ENCODE data around the gene CYSTM1. TPM values are rescaled to one million over a fixed set of nuclear protein-coding genes. Genes with fewer than 3 reads are reported as not detected.

Gene CYSTM1
- total and polyA plus RNA-seq, 4 experiments from 2014 or later, result 5.0 to 21.1 (median 9.5) TPM

DNA sequence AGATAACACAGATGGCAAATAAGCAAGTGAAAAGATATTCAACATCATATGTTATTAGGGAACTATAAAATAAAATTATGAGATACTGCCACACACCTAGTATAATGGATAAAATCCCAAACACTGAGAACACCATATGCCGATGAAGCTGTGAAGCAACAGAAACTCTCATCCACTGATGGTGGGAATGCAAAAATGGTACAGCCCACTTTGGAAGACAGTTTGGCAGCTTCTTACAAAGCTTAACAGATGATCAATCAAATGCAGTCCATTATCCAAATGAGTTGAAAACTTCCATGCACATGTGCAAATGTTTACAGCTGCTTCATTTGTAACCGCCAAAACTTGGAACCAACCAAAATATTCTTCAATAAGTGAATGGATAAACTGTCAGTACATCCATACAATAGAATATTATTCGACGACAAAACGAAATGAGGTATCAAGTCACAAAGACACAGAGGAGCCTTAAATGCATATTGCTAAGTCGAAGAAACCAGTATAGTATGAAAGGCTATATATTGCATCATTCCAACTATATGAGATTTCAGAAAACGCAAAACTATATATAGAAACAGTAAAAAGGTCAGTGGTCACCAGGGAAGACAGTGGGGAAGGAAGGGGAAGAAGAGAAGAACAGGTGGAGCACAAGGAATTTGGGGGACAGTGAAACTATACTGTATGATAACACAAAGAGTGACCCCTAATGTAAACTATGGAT is 113.0 kb downstream of the CYSTM1 start:
- H3K4me3 ChIP-seq (ENCODE audit: low read length in 2 of 2), result no peak overlapping the region
- H3K27ac ChIP-seq (ENCODE audit: low read depth, low read length), result no peak overlapping the region
- peaks cover 8% of the 10 kb centered on the region for H3K4me1 ChIP-seq (ENCODE audit: insufficient read depth, low read length)
- no peaks in the 10 kb centered on the region for H3K9me3 ChIP-seq (ENCODE audit: control insufficient read depth in 1 of 2, low read length in 2 of 2)
- H3K4me3 Mint-ChIP-seq, result no peak overlapping the region
- CTCF ChIA-PET (ENCODE audit: partially characterized antibody), result interaction anchor here (0.6 to 1.0 kb wide), 2 partner anchors 64 to 91 kb away, joined by 3 read pairs; no protein-coding TSS in a partner anchor
- POLR2A ChIA-PET (ENCODE audit: partially characterized antibody), result no interaction called here
- no peak overlapping the region for H3K27ac Mint-ChIP-seq
- no peaks in the 10 kb centered on the region for H3K36me3 ChIP-seq (ENCODE audit: insufficient read depth, low read length)
- H3K27me3 Mint-ChIP-seq, result no peaks in the 10 kb centered on the region
- peaks cover 20 to 37% (median 33%) of the 10 kb centered on the region in 4 donors for H3K4me1 Mint-ChIP-seq
- peaks cover 2 to 9% of the 10 kb centered on the region in 2 donors for H3K36me3 Mint-ChIP-seq
- intact Hi-C loops (cut with micrococcal nuclease), result no loop called here
- no peaks in the 10 kb centered on the region for H3K27me3 ChIP-seq (ENCODE audit: insufficient read depth, low read length)
- DNase-seq, result no peak
- no peaks in the 10 kb centered on the region for H3K9me3 Mint-ChIP-seq

DNA sequence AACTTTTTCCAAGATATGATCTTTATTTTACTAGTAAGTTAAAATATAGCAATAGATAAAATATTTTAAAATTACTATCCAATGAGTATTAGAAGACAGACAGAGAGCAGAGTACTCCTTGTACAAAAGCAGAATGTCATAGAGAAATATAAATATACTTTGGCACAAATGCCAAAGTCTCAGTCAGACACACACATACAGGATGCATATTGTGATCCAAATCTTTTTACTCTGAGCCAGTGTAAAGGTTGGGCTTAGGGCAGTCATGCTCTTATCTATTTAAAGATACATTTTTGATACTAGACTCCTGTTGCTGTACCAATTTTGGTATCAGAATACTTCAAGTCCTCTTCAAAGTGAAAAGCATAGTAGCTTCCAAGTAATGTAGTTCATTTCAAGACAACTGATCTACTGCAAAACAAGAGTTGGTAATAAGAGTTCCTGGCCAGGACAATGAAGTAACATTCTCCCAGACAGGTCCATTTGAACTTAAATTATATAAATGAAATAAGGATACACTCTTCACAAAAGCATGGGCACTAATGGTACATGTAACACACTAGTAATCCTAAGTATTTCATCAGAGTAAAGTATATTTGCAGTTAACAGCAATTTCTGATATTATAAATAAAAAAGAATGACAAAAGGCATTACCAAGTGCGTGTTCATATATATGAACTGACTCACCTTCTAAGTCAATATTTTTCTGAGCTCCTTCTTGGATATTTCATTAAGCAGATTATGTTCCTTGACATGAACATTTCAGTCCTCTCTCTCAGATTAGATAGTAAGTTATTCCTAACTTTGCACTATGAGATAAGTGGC is 117.4 kb downstream of the CYSTM1 start:
- H3K9me3 Mint-ChIP-seq, result no peaks in the 10 kb centered on the region
- H3K4me1 ChIP-seq (ENCODE audit: insufficient read depth, low read length), result peaks cover 31% of the 10 kb centered on the region
- H3K4me3 ChIP-seq (ENCODE audit: low read length in 2 of 2), result no peak overlapping the region
- H3K9me3 ChIP-seq (ENCODE audit: control insufficient read depth in 1 of 2, low read length in 2 of 2), result no peaks in the 10 kb centered on the region
- no peak for DNase-seq
- peaks cover 45 to 65% (median 56%) of the 10 kb centered on the region in 4 donors for H3K4me1 Mint-ChIP-seq
- H3K4me3 Mint-ChIP-seq, result peak overlapping the region in 1 of 8 donors; percentile 8
- peak overlapping the region in 4 of 7 donors; percentile 38 to 76 (median 73) for H3K27ac Mint-ChIP-seq
- H3K27me3 Mint-ChIP-seq, result no peaks in the 10 kb centered on the region
- H3K27me3 ChIP-seq (ENCODE audit: insufficient read depth, low read length), result no peaks in the 10 kb centered on the region
- intact Hi-C loops (cut with micrococcal nuclease), result no loop called here
- no peak overlapping the region for H3K27ac ChIP-seq (ENCODE audit: low read depth, low read length)
- H3K36me3 ChIP-seq (ENCODE audit: insufficient read depth, low read length), result no peaks in the 10 kb centered on the region
- peaks cover 12 to 18% of the 10 kb centered on the region in 2 donors for H3K36me3 Mint-ChIP-seq
- ChIA-PET CTCF (ENCODE audit: partially characterized antibody) (no interaction called here), POLR2A (ENCODE audit: partially characterized antibody) (interaction anchor here (1.0 to 1.5 kb wide), 2 partner anchors 11 to 109 kb away, joined by 3 to 4 read pairs; partner anchors contain the start of genes ANKHD1 and PFDN1)

Other genes starting within 250 kb of the CYSTM1 start
- under 1 TPM; 0.11 to 0.17 TPM for gene NRG2, start 131.9 kb upstream of the CYSTM1 start, total RNA-seq
- under 1 TPM in 1 of 2 donors, not detected in 1; 0.15 TPM for gene NRG2, start 131.9 kb upstream of the CYSTM1 start, polyA plus RNA-seq
- 10 to 100 TPM; 31.2 to 36.2 TPM for gene PURA, start 61.1 kb upstream of the CYSTM1 start, total RNA-seq
- gene PURA, start 61.1 kb upstream of the CYSTM1 start, polyA plus RNA-seq, result 1 to 10 TPM; 2.5 to 4.7 TPM
- 10 to 100 TPM; 13.7 to 14.9 TPM for gene IGIP, start 49.3 kb upstream of the CYSTM1 start, total RNA-seq
- gene IGIP, start 49.3 kb upstream of the CYSTM1 start, polyA plus RNA-seq, result under 1 TPM; 0.27 to 0.78 TPM
- 10 to 100 TPM; 24.8 to 26.2 TPM for gene PFDN1, start 127.9 kb downstream of the CYSTM1 start, total RNA-seq
- gene PFDN1, start 127.9 kb downstream of the CYSTM1 start, polyA plus RNA-seq, result 100 to 1,000 TPM; 116 to 223 TPM
- under 1 TPM; 0.52 to 0.86 TPM for gene HBEGF, start 171.4 kb downstream of the CYSTM1 start, total RNA-seq
- 1 to 10 TPM; 1.2 to 2.4 TPM for gene HBEGF, start 171.4 kb downstream of the CYSTM1 start, polyA plus RNA-seq
- not detected for gene SLC4A9, start 185.0 kb downstream of the CYSTM1 start, total RNA-seq
- gene SLC4A9, start 185.0 kb downstream of the CYSTM1 start, polyA plus RNA-seq, result not detected
- gene ANKHD1, start 226.6 kb downstream of the CYSTM1 start, total RNA-seq, result 100 to 1,000 TPM; 228 to 252 TPM
- gene ANKHD1, start 226.6 kb downstream of the CYSTM1 start, polyA plus RNA-seq, result 100 to 1,000 TPM in 1 of 2 donors, 10 to 100 TPM in 1; 58.6 to 100 TPM

All from CD4-positive, alpha-beta memory T cell (primary cell).